Measurements from ENCODE around the gene PTGER3.
"Not testable (repeated sequence)": the region's sequence is repeated elsewhere in the genome, so short reads cannot be mapped to it uniquely, and the experiment has no call there.

GRCh38 chr1:70985278-70985677 is 62.3 kb downstream of the PTGER3 start:
- not testable (repeated sequence) for TF ChIP-seq CTCF (IDR thresholded peaks at IDR 0.05; ENCODE audit: low read depth, low read length, missing input control); REST (IDR thresholded peaks at IDR 0.05); HNF4G (IDR thresholded peaks at IDR 0.05); ATF3 (IDR thresholded peaks at IDR 0.05); TAF1 (conservative IDR thresholded peaks at IDR 0.05); SP1 (IDR thresholded peaks at IDR 0.05)

Measured in liver (tissue), 3 donors.